IMR-90 (cell line): ENCODE measurements around the gene ZDHHC4. TPM values are rescaled to one million over a fixed set of nuclear protein-coding genes. Genes with fewer than 3 reads are reported as not detected.

Source experiments
- ATAC-seq: fragments of 200-7000 bp; cut with Tn5 transposase; 2 replicates; pipeline ENCODE4 v1.9.1; 2020; ENCODE audit warnings: low read depth, mild to moderate bottlenecking, moderate library complexity
- BruUV-seq: library from RNA; stranded (reverse); fragments of 400-500 nt; replicated peaks from 2 replicates; lab custom pipeline; 2021; lab: Mats Ljungman, UMichigan
- CTCF ChIA-PET: fragments of 300-600 bp; formaldehyde crosslinking; extraction: SDS; loops from one replicate; lab custom pipeline; 2021; ENCODE audit warnings: antibody characterized with exemption; lab: Yijun Ruan, JAX
- POLR2A ChIA-PET: fragments of 300-600 bp; sonication (Branson Sonifier 250); formaldehyde crosslinking; loops from one replicate; lab custom pipeline; 2022; ENCODE audit warnings: antibody characterized with exemption; ENCODE audit not compliant: unreplicated experiment; lab: Charles Lee
- DNase-seq: peaks from one replicate; pipeline ENCODE4 v3.0.0; 2013
- H2AFZ ChIP-seq: replicated peaks from 2 replicates; pipeline ENCODE3; 2013; ENCODE audit warnings: low read length, mild to moderate bottlenecking; ENCODE audit not compliant: poor library complexity
- H2AK5ac ChIP-seq: 2 replicates; pipeline ENCODE4 v1.6.1; 2013; ENCODE audit warnings: low read depth, low read length, inconsistent platforms
- H2AK9ac ChIP-seq: replicated peaks from 2 replicates; pipeline ENCODE3; 2013; ENCODE audit warnings: mild to moderate bottlenecking, low read depth, low read length, moderate library complexity; ENCODE audit not compliant: poor library complexity
- H2BK120ac ChIP-seq: 2 replicates; pipeline ENCODE4 v1.6.1; 2013; ENCODE audit warnings: low read depth, low read length, inconsistent platforms
- H2BK15ac ChIP-seq: 3 replicates; pipeline ENCODE4 v1.6.1; 2013; ENCODE audit warnings: low read depth, low read length, inconsistent platforms
- H2BK20ac ChIP-seq: 2 replicates; pipeline ENCODE4 v1.6.1; 2013; ENCODE audit warnings: low read depth, mild to moderate bottlenecking, inconsistent platforms, low read length, moderate library complexity
- H2BK5ac ChIP-seq: 2 replicates; pipeline ENCODE4 v1.6.1; 2013; ENCODE audit warnings: mild to moderate bottlenecking, low read depth, low read length, inconsistent platforms; ENCODE audit not compliant: poor library complexity, severe bottlenecking
- H3K14ac ChIP-seq: replicated peaks from 2 replicates; pipeline ENCODE4 v1.6.1; 2013; ENCODE audit warnings: low read depth, low read length, inconsistent platforms
- H3K18ac ChIP-seq: 2 replicates; pipeline ENCODE4 v1.6.1; 2013; ENCODE audit warnings: low read depth, low read length, control low read depth
- H3K23ac ChIP-seq: 2 replicates; pipeline ENCODE4 v1.6.1; 2013; ENCODE audit warnings: low read depth, low read length, inconsistent platforms
- H3K27ac ChIP-seq: 2 replicates; pipeline ENCODE4 v1.5.1; 2013; ENCODE audit warnings: mild to moderate bottlenecking, control low read depth, low read length; ENCODE audit not compliant: insufficient read depth
- H3K27me3 ChIP-seq: 2 replicates; pipeline ENCODE4 v1.6.1; 2013; ENCODE audit warnings: low read length; ENCODE audit not compliant: control insufficient read depth, insufficient read depth
- H3K36me3 ChIP-seq: 2 replicates; pipeline ENCODE4 v1.6.1; 2013; ENCODE audit warnings: low read length, mixed read lengths; ENCODE audit not compliant: control insufficient read depth, insufficient read depth
- H3K4ac ChIP-seq: 2 replicates; pipeline ENCODE4 v1.6.1; 2013; ENCODE audit warnings: low read depth, low read length, inconsistent platforms
- H3K4me1 ChIP-seq: 2 replicates; pipeline ENCODE4 v1.6.1; 2013; ENCODE audit warnings: low read length, mixed read lengths; ENCODE audit not compliant: control insufficient read depth, insufficient read depth
- H3K4me2 ChIP-seq: 2 replicates; pipeline ENCODE4 v1.6.1; 2013; ENCODE audit warnings: low read depth, mild to moderate bottlenecking, control low read depth, low read length, moderate library complexity
- H3K4me3 ChIP-seq: 2 replicates; pipeline ENCODE4 v1.5.1; 2013; ENCODE audit warnings: low read depth, mild to moderate bottlenecking, control low read depth, low read length, moderate library complexity; ENCODE audit not compliant: insufficient read depth
- H3K56ac ChIP-seq: 2 replicates; pipeline ENCODE4 v1.6.1; 2013; ENCODE audit warnings: low read length, inconsistent platforms; ENCODE audit not compliant: insufficient read depth; ENCODE audit errors: extremely low read depth
- H3K79me1 ChIP-seq, 2 experiments: 2 replicates each; pipeline ENCODE4 v1.6.1; 2013; ENCODE audit warnings: low read length in 2 of 2, inconsistent platforms in 1 of 2, low read depth in 1 of 2
- H3K9ac ChIP-seq: 2 replicates; pipeline ENCODE4 v1.6.1; 2013; ENCODE audit warnings: low read depth, low read length, control low read depth
- H3K9me1 ChIP-seq: 2 replicates; pipeline ENCODE4 v1.6.1; 2013; ENCODE audit warnings: low read length, inconsistent platforms; ENCODE audit not compliant: insufficient read depth
- H3K9me3 ChIP-seq: 2 replicates; pipeline ENCODE4 v1.6.1; 2013; ENCODE audit warnings: low read length; ENCODE audit not compliant: control insufficient read depth, insufficient read depth
- H4K20me1 ChIP-seq: 2 replicates; pipeline ENCODE4 v1.6.1; 2013; ENCODE audit warnings: low read length, inconsistent platforms; ENCODE audit not compliant: insufficient read depth
- H4K5ac ChIP-seq: 2 replicates; pipeline ENCODE4 v1.6.1; 2013; ENCODE audit warnings: mild to moderate bottlenecking, low read depth, low read length, control low read depth
- H4K8ac ChIP-seq, 2 experiments: 2 replicates each; pipeline ENCODE4 v1.6.1; 2013; ENCODE audit warnings: low read depth in 2 of 2, low read length in 2 of 2, control low read depth in 1 of 2, inconsistent platforms in 1 of 2
- H4K91ac ChIP-seq: 2 replicates; pipeline ENCODE4 v1.6.1; 2013; ENCODE audit warnings: low read depth, low read length, inconsistent platforms; ENCODE audit not compliant: insufficient read depth
- BHLHE40 ChIP-seq: fragments of 150-350 bp; IDR thresholded peaks from 2 replicates; pipeline ENCODE4 v1.6.1; 2016; ENCODE audit warnings: mild to moderate bottlenecking, low read depth, low read length
- CEBPB ChIP-seq: IDR thresholded peaks from 2 replicates; pipeline ENCODE4 v1.6.1; 2012; ENCODE audit warnings: low read depth, low read length, improper control_type of control experiment
- CHD1 ChIP-seq: IDR thresholded peaks from 2 replicates; pipeline ENCODE4 v1.6.1; 2012; ENCODE audit warnings: low read depth, low read length, improper control_type of control experiment
- FOS ChIP-seq: fragments of 150-350 bp; IDR thresholded peaks from 2 replicates; pipeline ENCODE4 v1.6.1; 2016; ENCODE audit warnings: low read depth, low read length
- MAZ ChIP-seq: IDR thresholded peaks from 2 replicates; pipeline ENCODE4 v1.6.1; 2012; ENCODE audit warnings: low read depth, mild to moderate bottlenecking, low read length, improper control_type of control experiment, moderate library complexity, borderline replicate concordance
- NFE2L2 ChIP-seq: fragments of 150-350 bp; IDR thresholded peaks from 2 replicates; pipeline ENCODE4 v1.6.1; 2016; ENCODE audit warnings: low read depth, mild to moderate bottlenecking, low read length
- RAD21 ChIP-seq: IDR thresholded peaks from 2 replicates; pipeline ENCODE4 v1.6.1; 2012; ENCODE audit warnings: low read length, improper control_type of control experiment
- RCOR1 ChIP-seq: IDR thresholded peaks from 2 replicates; pipeline ENCODE4 v1.6.1; 2012; ENCODE audit warnings: mild to moderate bottlenecking, low read length, improper control_type of control experiment; ENCODE audit not compliant: insufficient replicate concordance
- WGBS, 2 experiments: methylation state at CpG; one replicate each; pipeline versions ENCODE4 v1.1.5 to v1.1.7; 2013; ENCODE audit warnings: missing lambda C conversion rate in 2 of 2; ENCODE audit not compliant: insufficient read length in 1 of 2; ENCODE audit errors: extremely low coverage in 2 of 2; 5-methylcytosine and 5-hydroxymethylcytosine counted together
- dilution Hi-C: fragments of 300-500 bp; cut with HindIII; formaldehyde crosslinking; loops from one replicate; pipeline ENCODE4 v1.14.3; 2018; ENCODE audit warnings: low sequenced_read_pairs; ENCODE audit not compliant: unreplicated experiment
- in situ Hi-C: fragments of 300-500 bp; cut with MboI; formaldehyde crosslinking; loops from 3 replicates; pipeline ENCODE4 v1.14.3; 2019; ENCODE audit warnings: low sequenced_read_pairs, inconsistent platforms, mixed read lengths
- intact Hi-C: fragments of 100-400 bp; cut with micrococcal nuclease; formaldehyde crosslinking; loops from 2 replicates; pipeline ENCODE4 v1.10.0; 2022
- polyA plus RNA-seq, 3 experiments: library from polyadenylated mRNA; depleted of rRNA; stranded (reverse); fragments of >200 nt; gene quantifications; 2 replicates each; pipeline ENCODE4 v1.2.3, GENCODE V29; 2012; ENCODE audit warnings: low replicate concordance in 1 of 3
- total RNA-seq: library from RNA; depleted of rRNA; stranded (reverse); fragments of >200 nt; gene quantifications from 2 replicates; pipeline ENCODE4 v1.2.3, GENCODE V29; 2012
- TF ChIP-seq, protein P1 (sequence below): fragments of 150-350 bp; IDR thresholded peaks from 2 replicates; pipeline ENCODE4 v1.6.1; 2017; ENCODE audit warnings: mild to moderate bottlenecking, antibody characterized with exemption, low read length, low read depth
- TF ChIP-seq, protein P2 (sequence below): fragments of 150-350 bp; IDR thresholded peaks from 2 replicates; pipeline ENCODE4 v1.6.1; 2016; ENCODE audit warnings: low read depth, mild to moderate bottlenecking, low read length, moderate library complexity, borderline replicate concordance

ZDHHC4 gene
- total and polyA plus RNA-seq, 2 of the 4 experiments (the other 2 are of a cell fraction): 43.9 to 58.3 TPM

DNA sequence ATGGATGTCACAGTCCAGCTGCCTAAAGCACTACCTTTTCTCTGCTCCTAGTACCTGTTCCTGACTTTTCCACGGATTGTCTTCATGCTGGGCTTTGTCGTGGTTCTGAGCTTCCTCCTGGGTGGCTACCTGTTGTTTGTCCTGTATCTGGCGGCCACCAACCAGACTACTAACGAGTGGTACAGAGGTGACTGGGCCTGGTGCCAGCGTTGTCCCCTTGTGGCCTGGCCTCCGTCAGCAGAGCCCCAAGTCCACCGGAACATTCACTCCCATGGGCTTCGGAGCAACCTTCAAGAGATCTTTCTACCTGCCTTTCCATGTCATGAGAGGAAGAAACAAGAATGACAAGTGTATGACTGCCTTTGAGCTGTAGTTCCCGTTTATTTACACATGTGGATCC, 11.3 kb downstream of the ZDHHC4 start:
- ChIA-PET CTCF (no interaction called here), POLR2A (no interaction called here)
- Histone ChIP-seq H4K91ac (no peak overlapping the region), H3K4me1 (peaks cover 3% of the 10 kb centered on the region; the same call in 1 of the 2 replicates), H4K5ac (no peak overlapping the region), H3K27me3 (no peaks in the 10 kb centered on the region), H3K23ac (no peak overlapping the region), H2BK120ac (no peak overlapping the region), H2AFZ (no peak overlapping the region), H2AK9ac (no peak overlapping the region), H3K27ac (no peak overlapping the region), H2BK15ac (no peak overlapping the region), H3K18ac (no peak overlapping the region), H3K4me2 (no peak overlapping the region), H4K20me1 (0 out of 2 replicates have a peak, but pooled peaks cover 5% of the 10 kb centered on the region), H3K9me3 (no peaks in the 10 kb centered on the region), H2BK20ac (no peak overlapping the region), H3K4me3 (no peak overlapping the region), H3K9me1 (no peaks in the 10 kb centered on the region; the same call in 1 of the 2 replicates), H3K4ac (no peak overlapping the region), H3K79me1 (peaks cover 9 to 23% of the 10 kb centered on the region in 2 experiments; a peak in 3 of 4 replicates), H3K9ac (no peak overlapping the region), H4K8ac (no peak overlapping the region), H2BK5ac (no peak overlapping the region), H3K14ac (no peak overlapping the region), H2AK5ac (no peak overlapping the region), H3K56ac (no peak overlapping the region), H3K36me3 (peaks cover 26% of the 10 kb centered on the region)
- intact Hi-C loops: no loop called here
- no peak for ATAC-seq
- in situ Hi-C loops: no loop called here
- dilution Hi-C loops: no loop called here
- DNase-seq: no peak
- TF ChIP-seq BHLHE40: no peak
- TF ChIP-seq, protein P1, sequence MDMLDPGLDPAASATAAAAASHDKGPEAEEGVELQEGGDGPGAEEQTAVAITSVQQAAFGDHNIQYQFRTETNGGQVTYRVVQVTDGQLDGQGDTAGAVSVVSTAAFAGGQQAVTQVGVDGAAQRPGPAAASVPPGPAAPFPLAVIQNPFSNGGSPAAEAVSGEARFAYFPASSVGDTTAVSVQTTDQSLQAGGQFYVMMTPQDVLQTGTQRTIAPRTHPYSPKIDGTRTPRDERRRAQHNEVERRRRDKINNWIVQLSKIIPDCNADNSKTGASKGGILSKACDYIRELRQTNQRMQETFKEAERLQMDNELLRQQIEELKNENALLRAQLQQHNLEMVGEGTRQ: no peak
- no peak for TF ChIP-seq MAZ
- no peak for TF ChIP-seq NFE2L2
- no peak for TF ChIP-seq FOS
- TF ChIP-seq RCOR1: no peak
- TF ChIP-seq, protein P2, sequence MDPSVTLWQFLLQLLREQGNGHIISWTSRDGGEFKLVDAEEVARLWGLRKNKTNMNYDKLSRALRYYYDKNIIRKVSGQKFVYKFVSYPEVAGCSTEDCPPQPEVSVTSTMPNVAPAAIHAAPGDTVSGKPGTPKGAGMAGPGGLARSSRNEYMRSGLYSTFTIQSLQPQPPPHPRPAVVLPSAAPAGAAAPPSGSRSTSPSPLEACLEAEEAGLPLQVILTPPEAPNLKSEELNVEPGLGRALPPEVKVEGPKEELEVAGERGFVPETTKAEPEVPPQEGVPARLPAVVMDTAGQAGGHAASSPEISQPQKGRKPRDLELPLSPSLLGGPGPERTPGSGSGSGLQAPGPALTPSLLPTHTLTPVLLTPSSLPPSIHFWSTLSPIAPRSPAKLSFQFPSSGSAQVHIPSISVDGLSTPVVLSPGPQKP: no peak
- TF ChIP-seq CEBPB: no peak
- TF ChIP-seq CHD1: no peak
- no peak for TF ChIP-seq RAD21
- no TSS peak for BruUV-seq
- 80% methylated on average over 7 of the region's 9 CpGs; no CpG with 5 or more reads in 1 of the 2 experiments for WGBS, 2 experiments
